Head of caudate nucleus (tissue), 42 donors: ENCODE results near the gene TSGA10IP.
A peak's percentile ranks its signal among the peaks of the same experiment; 100 is the strongest.

ENCODE experiments used
- DNase-seq, 42 donors: peaks; one replicate each; pipeline versions ENCODE4 v3.0.0 to v3.0.0-alpha.2; 2020 to 2021; ENCODE audit warnings: mixed read lengths in 7 of 42
- intact Hi-C: fragments of 100-400 bp; cut with DNase I; formaldehyde crosslinking; loops from one replicate; pipeline ENCODE4 v1.15.0; 2022

TSGA10IP gene

DNA sequence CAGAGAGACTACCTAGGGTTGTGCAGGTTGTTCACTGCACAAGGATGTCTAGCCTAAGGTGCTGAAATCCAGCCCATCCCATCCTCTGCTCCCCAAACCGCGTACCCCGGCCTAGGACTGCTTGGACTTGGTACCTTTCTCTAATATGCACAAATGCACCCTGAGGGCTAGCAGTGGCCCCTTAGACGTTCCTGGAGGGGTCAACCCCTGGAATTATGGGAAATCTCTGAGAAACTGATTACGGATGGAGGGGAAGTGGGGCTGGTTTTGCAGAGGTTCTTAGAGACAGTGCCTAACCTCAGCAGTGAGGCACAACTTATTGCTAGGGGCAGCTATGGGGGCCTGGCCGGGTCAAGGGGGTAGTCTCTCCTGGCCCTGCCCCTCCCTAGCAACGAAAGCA, 28.9 kb upstream of the TSGA10IP start:
- intact Hi-C loops, result loop anchor here (5.0 kb wide), 2 partner anchors 34 to 46 kb away; partner anchors contain the start of gene SART1
- no peak for DNase-seq

DNA sequence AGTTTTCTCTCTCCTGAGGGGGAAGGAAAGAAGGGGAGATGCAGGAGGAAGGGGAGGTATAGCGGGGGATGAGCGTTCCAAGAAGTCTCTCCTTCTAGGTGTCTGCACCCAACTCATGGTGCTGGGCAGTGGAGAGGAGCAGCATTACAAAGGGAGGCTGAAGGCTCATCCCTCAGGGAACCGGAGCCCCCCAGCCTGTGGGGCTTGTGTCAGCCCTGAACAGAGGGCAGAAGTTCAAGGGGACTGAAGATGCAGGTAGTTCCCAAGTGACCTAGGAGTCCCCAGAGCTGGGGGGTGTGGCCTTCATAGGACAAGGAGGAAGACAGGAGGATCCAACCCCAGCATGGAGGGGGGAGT, 28.2 kb upstream of the TSGA10IP start:
- DNase-seq, result no peak
- intact Hi-C loops, result loop anchor here (5.0 kb wide), 2 partner anchors 35 to 45 kb away; partner anchors contain the start of gene SART1

DNA sequence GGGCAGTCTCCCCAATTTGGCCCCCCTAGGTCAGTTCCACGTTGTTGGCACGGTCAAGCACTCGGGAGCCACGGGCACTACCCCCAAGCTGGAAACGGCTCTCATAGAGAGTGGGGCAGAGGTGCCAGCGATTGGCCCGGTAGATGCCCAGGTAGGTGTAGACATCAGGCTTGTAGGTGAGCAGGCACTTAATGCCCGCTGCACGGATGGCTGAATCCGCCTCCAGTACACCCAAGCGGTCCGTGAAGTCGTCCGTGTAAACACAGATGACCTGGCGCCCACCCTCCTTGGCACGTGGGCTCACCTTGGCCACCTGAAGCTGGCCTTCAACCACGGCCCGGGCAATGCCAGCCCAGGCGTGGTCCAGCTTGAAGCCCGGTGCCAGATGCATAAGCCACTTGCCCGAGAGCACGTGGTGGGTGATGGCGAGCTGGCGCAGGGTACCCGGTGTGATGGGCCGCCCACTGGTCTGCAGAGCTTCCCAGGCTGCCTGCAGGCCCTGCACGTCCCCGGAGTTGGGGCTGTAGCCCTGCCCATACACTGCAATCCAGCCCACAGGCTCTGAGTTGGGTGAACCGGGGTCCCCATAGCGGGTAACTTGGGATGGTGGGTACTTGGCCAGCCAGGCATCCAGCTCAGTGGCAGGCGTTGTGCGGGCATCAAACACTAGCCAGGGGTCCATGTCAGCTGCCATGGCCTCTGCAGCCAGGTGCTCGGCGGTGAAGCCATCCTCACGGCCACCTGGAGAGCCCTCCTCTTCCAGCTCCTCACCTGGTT, 27.7 kb upstream of the TSGA10IP start:
- no peak for DNase-seq
- intact Hi-C loops, result loop anchor here (5.0 kb wide), 2 partner anchors 35 to 45 kb away; partner anchors contain the start of gene SART1

DNA sequence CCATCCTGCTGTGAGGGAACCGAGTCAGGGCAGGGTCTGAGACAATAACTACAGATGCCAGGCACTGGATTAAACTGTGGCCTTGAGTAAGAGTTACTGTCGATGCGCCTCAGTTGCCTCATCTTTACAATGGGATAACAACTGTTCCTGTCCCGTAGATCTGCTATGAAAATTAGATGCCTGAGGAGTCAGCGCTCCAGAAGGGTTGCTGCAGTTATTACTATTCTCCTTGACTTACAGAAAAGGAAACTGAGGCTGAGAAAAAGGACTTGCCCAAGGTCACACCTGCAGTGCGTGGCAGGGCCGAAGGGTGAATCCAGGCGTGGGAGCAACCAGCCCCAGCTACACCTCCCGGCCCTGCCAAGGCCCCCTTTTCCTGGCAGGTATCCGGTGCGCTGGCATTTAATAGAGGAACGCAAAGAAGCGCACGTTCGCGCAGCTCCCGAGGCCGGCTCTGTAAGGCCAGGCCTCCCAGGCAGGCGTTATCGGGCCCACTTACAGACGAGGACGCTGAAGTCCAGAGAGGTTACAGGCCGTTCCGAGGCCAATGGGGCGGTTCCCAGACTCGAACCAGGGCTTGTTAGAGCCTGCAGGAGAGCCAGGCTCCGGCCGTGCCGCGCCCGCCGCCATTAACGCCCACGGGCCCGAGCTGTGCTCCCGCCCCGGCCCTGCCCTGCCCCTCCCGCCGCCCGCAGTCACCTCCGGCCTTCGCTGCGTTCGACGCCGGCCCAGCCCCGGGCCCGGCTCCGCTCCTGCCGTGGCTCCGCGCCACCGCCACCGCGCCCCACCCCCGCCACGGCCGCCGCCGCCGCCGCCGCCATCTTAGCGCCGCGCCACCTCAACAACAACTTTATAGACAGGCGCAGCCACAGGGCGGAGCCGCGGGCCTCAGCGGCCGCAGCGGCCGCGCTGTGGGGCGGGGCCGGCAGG, 26.8 kb upstream of the TSGA10IP start, which contains the start of gene C11orf68:
Gene C11orf68 (minus strand): TSS at position 852 of the 930 bp plus-strand sequence. CDS start 31 bp downstream, at position 821.
- intact Hi-C loops, result loop anchor here (5.0 kb wide), 2 partner anchors 36 to 44 kb away; partner anchors contain the start of gene SART1
- DNase-seq, result peak in 5 of 42 donors; percentile 9 to 41 (median 24)

DNA sequence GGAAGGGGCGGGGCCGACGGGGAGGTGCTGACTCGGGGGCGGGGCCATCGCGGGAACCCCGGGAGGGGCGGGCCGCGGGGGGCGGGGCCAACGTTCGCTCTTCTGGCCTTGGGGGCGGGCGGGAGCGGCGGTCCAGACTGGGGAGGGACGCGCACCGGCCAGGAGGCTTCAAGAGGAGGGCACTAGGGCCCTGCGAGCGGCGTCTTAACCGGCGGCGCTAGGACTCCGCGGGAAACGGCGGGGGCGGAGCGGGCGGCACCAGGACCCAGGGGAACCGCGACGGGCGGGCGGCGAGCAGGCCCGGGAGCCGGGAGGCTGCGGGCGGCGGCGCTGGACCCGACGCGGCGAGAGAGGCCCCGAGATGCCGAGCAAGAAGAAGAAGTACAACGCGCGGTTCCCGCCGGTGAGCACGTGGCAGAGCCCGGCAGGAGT, 26.1 kb upstream of the TSGA10IP start, which contains the start of gene DRAP1:
Gene DRAP1 (plus strand): TSS at position 286 of the 432 bp plus-strand sequence. CDS start 76 bp downstream, at position 362.
- intact Hi-C loops, result loop anchor here (5.0 kb wide), 2 partner anchors 37 to 43 kb away; partner anchors contain the start of gene SART1
- DNase-seq, result peak; percentile 96 to 100 (median 99)

DNA sequence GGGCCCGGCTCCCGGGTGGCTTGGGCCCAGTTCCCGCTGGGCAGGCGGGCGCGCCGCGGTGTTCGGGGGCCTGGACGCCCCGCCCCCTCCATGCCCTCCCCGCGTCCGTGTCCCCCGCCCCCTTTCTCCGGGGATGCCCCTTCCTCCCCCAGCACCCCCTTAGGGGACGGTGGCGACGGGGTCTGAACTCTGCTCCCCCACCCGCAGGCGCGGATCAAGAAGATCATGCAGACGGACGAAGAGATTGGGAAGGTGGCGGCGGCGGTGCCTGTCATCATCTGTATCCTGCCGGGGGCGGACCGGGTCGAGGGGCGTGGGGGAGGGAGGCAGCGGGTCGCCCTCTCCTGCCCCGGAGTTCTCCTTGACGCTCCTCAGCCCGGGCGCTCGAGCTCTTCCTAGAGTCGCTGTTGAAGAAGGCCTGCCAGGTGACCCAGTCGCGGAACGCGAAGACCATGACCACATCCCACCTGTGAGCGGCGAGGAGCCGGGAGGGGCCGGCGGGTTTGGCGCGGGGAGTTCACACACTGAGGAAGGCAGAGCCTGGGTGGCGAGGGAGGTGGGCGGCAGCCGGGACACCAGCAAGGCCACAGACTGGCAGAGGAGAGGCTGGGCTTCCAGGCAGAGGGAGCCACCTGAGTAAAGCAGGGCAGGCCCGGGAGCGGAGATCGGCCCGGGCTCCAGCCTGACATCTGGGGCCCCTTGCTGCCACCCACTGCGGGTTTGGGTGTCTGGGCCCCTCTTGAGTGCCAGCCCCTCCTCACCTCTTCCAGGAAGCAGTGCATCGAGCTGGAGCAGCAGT, 25.5 kb upstream of the TSGA10IP start:
- DNase-seq, result peak in 19 of 42 donors; percentile 14 to 58 (median 33)
- intact Hi-C loops, result loop anchor here (5.0 kb wide), 2 partner anchors 37 to 43 kb away; partner anchors contain the start of gene SART1

DNA sequence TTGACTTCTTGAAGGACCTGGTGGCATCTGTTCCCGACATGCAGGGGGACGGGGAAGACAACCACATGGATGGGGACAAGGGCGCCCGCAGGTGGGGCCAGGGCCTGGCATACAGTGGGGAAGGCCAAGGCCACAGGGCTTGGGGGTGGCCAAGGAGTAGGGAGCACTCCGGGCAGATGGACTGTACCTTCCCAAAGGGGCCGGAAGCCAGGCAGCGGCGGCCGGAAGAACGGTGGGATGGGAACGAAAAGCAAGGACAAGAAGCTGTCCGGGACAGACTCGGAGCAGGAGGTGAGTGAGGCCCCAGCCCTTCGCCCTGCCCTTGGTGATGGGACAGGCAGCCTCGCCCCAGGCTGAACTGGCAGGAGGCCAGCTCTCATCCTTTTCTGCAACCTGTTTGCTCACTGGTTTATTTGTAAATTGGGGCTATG, 24.9 kb upstream of the TSGA10IP start:
- DNase-seq, result no peak
- intact Hi-C loops, result no loop called here

DNA sequence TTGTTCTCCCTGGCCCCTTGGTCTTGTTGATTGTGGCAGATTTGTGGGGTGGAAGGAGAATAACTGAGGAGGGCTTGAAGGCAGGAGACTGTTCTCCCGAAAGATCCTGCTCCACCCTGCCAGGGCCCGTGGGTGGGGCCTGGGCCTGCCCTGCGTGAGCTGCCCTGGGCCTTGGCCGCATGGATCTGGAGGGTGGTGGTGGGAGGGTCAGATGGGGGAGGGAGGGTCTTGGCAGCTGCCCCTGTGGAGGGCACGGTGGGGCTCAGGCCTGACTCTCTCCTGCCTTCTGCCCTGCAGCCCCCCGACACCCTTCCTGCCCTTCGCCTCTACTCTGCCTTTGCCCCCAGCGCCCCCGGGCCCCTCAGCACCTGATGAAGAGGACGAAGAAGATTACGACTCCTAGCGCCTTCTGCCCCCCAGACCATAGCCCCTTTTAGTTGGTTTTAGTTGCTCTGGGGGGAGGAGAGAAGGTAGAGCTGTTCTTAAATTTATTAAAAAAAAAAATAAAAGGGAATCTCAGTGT, 24.2 kb upstream of the TSGA10IP start:
- no peak for DNase-seq
- intact Hi-C loops, result no loop called here

DNA sequence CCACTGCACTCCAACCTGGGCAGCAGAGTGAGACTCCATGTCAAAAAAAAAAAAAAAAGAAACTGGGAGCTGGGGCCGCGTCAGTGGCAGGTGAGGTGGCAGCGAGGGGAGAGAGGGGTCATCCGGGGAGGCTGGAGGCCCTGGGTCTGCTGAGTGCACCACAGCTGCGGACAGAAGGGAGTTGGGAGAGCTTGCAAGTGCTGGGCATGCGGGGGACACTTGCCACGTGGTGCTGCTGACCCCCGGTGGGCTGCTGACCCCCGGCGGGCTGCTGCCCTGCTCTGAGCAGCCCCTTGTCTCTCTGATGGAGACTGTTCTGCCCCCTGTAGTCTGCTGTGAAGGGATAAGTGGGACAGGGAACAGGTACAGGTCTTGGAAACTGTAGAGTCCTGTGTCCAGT, 23.4 kb upstream of the TSGA10IP start:
- no peak for DNase-seq
- intact Hi-C loops, result no loop called here

DNA sequence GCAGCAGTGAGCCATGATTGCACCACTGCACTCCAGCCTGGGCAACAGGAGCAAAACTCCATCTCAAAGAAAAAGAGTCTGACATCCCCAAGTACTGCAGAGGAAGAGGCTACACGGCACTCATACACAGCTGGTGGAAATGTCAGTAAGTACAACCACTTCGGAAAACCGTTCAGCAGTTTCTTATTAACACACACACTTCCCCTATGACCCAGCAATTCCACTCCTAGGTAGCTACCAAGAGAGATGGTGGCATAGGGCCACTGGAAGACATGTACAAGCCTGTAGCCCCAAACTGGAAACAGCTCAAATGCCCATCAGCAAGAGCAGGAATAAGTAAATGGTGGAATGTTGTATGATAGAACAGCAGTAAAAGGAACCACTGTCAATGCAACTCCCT, 22.7 kb upstream of the TSGA10IP start:
- intact Hi-C loops, result no loop called here
- no peak for DNase-seq

DNA sequence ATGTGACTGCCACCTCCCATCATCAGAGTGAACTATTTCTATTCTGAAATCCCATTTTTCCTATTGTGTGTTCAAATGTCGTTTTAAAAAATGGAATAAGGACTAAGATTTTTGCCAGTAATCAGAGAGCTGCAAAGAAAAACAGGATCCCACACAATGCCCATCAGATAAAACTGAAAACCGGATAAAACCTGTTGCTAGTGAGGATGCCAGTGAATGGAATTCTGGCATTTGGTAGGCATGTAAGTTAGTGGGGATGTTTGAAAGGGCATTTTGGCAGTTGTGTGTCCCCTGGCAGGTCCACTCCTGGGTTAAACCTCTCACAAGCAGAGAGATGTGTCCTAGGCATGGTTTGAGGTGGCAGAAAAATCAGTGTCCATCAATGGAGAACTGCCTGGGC, 19.9 kb upstream of the TSGA10IP start:
- intact Hi-C loops, result no loop called here
- no peak for DNase-seq

DNA sequence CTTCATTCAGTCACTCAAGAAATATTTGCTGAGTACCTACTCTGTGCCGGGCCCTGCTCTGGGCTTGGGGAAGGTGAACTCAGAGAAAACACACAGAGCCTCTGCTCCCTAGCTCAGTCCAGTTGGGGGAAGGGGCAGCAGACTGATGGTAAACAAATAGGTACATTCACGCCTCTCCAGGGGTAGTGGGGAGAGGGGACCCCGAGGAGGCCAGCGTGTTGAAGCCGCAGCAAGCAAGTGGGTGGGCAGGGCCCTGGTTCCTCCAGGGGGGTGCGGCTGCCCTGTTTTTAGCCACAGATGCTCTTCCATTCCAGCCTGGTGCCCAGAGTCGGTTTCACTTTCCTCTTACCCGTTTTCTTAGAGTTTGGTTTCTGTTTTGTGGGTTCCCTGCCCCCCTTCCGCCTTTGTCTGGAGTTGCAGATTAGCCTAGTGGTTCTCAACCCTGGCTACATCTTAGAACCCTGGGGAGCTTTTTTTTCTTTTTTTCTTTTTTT, 17.3 kb upstream of the TSGA10IP start:
- peak in 12 of 42 donors; percentile 9 to 54 (median 24) for DNase-seq

DNA sequence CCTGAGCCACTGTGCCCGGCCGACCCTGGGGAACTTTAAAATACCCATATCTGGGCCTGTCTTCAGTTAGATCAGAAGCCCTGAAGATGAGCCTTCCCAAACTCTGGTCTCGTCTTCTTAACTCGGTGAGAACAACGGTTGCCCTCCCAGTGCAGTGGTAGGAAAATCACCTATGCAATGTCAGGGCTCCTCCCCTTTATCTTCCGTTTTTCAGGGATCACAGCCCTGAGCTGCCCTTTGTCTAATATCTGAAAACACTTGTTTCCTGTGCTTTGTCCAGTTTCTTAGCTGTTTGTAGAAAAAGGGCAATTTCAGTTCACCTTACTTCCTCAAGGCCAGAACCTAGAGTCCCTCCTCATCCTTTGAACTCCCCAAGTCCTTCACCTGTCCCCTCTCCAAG, 16.6 kb upstream of the TSGA10IP start:
- DNase-seq, result no peak
- intact Hi-C loops, result no loop called here

More for the DNA sequence above, 17.3 kb upstream of the TSGA10IP start:
- intact Hi-C loops, result no loop called here

DNA sequence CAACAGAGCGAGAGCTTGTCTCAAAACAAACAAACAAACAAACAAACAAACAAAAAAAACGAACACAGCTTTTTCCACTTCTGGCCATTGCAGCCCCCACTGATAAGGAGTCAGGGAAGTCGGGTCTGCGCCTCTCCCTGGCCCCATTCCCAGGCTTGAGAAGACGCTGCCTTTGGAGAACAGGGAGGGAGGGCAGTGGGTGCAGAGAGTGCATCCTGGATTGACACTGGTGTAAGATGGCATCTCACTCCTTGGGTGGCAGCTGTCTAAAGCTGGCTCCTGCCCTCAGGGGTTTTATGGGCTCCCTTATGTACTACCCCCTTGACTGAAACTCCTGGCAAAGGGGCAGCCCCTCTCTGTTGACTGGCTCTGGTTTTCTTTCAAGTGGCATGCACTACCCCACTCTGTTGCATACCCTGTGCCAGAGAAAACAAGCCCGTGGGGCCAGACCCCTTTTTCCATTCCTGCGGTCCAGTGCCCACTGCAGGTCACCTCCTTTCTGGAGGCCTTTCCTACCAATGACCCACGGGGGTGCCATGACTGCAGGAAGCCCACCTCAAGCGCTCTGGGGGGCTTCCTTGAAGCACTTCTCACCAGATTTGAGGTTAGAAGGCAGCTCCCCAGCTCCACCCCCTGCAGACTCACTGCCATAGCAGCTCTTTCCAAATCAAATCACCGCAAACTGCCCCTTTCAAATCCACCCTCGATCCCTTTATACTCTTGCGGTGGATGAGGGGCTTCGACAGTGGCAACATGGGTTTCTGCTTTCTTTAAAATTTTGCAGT, 13.3 kb upstream of the TSGA10IP start:
- no peak for DNase-seq
- intact Hi-C loops, result no loop called here

DNA sequence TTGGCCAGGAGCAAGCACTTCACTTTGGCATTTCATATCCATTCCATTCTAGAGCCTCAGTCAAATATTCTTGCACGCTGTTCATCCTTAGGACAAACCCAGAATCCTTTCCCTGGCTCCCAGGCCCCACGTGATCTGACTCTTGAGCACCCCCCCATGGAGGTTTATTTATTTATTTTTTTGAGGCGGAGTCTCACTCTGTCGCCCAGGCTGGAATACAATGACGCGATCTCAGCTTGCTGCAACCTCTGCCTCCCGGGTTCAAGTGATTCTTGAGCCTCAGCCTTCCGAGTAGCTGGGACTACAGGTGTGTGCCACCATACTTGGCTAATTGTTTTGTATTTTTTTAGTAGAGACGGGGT, 12.7 kb upstream of the TSGA10IP start:
- intact Hi-C loops, result no loop called here
- DNase-seq, result peak in 3 of 42 donors; percentile 15 to 24 (median 15)

DNA sequence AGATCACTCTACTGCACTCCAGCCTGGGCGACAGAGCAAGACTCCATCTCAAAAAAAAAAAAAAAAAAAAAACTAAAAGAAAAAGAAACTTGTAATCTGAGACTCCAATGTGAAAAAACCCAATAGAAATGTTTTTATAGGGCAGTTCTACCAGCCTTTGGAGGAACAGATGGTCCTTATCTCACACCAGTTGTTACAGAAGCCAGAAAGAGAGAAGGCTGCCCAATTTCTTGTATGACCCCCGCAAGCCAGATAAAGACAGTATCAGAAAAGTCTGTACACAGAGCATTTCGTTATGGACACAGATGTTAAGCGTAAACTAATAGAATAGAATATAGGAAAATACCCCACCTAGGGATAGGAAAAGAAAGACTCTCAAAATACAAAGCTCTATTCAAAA, 11.3 kb upstream of the TSGA10IP start:
- intact Hi-C loops, result no loop called here
- no peak for DNase-seq

DNA sequence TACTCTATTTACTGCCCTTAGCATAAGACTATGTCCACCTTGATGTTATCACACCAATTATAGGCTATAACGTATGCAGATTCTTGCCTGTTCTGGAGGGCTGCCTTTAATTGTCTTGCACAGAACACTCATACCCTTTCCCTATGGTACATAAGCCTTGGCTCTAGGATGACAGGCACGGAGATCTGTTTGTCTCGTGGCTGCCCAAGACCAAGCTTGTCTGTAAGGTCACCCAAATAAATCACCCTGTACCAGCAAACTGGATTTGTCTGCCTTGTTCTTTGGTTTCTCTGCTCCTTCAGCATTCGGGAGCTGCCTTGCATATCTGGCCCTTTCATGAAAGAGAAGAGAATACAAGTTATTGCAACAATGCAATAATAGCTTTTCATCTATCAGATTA, 7.5 kb upstream of the TSGA10IP start:
- intact Hi-C loops, result no loop called here

More for the DNA sequence above, 7.5 kb upstream of the TSGA10IP start:
- no peak for DNase-seq
